GM21367 (cell line): ENCODE results near the gene MYO1F.
"Not testable (repeated sequence)": the region's sequence is repeated elsewhere in the genome, so short reads cannot be mapped to it uniquely, and the experiment has no call there.

ENCODE experiments used
- ATAC-seq: cut with Tn5 transposase; IDR thresholded peaks from one replicate; pipeline ENCODE4 v1.9.1; 2021; ENCODE audit not compliant: unreplicated experiment

Gene MYO1F

GRCh38 chr19:8577247-8577646 is at the start of gene MYO1F:
Gene MYO1F (minus strand): TSS chr19:8577442. CDS start chr19:8577309, 133 bp downstream.
- ATAC-seq = no peak

- ATAC-seq = no peak
These were observed 49.6 kb upstream of the MYO1F start for GRCh38 chr19:8626842-8627241.

GRCh38 chr19:8622886-8623285 is 45.6 kb upstream of the MYO1F start:
- ATAC-seq = not testable (repeated sequence)

- ATAC-seq = no peak
These were observed 41.5 kb upstream of the MYO1F start for GRCh38 chr19:8618751-8619150.

- ATAC-seq = no peak
These were observed 40.7 kb upstream of the MYO1F start for GRCh38 chr19:8617984-8618383.

- not testable (repeated sequence) for ATAC-seq
These were observed 40.1 kb upstream of the MYO1F start for GRCh38 chr19:8617325-8617724.

GRCh38 chr19:8616861-8617260 is 39.6 kb upstream of the MYO1F start:
- ATAC-seq = no peak

- no peak for ATAC-seq
These were observed 38.8 kb upstream of the MYO1F start for GRCh38 chr19:8615813-8616596.

- ATAC-seq = no peak
These were observed 37.8 kb upstream of the MYO1F start for GRCh38 chr19:8615024-8615423.

GRCh38 chr19:8614455-8614854 is 37.2 kb upstream of the MYO1F start:
- no peak for ATAC-seq

GRCh38 chr19:8612807-8613171 is 35.5 kb upstream of the MYO1F start:
- ATAC-seq = no peak

GRCh38 chr19:8611877-8612806 is 34.9 kb upstream of the MYO1F start:
- no peak for ATAC-seq

- ATAC-seq = no peak
These were observed 34.2 kb upstream of the MYO1F start for GRCh38 chr19:8611391-8611876.

GRCh38 chr19:8610936-8611300 is 33.7 kb upstream of the MYO1F start:
- no peak for ATAC-seq

GRCh38 chr19:8610041-8610935 is 33.0 kb upstream of the MYO1F start, which contains the start of gene ADAMTS10:
Gene ADAMTS10 (minus strand): TSS chr19:8610715. CDS start chr19:8605710, 5,005 bp downstream.
- ATAC-seq = no peak

GRCh38 chr19:8609279-8610040 is 32.2 kb upstream of the MYO1F start:
- no peak for ATAC-seq

- no peak for ATAC-seq
These were observed 31.7 kb upstream of the MYO1F start for GRCh38 chr19:8608941-8609278.

GRCh38 chr19:8607386-8607785 is 30.1 kb upstream of the MYO1F start:
- no peak for ATAC-seq

GRCh38 chr19:8605514-8605913 is 28.3 kb upstream of the MYO1F start:
- ATAC-seq = no peak

GRCh38 chr19:8601796-8602195 is 24.6 kb upstream of the MYO1F start:
- ATAC-seq = no peak
